Esophagus muscularis mucosa (tissue), 3 donors: ENCODE measurements around the gene LRRC56.

Source experiments
- CTCF ChIP-seq, 3 experiments: fragments of 200-600 bp in 2 of 3; fragments of 450-650 bp in 1 of 3; sonication (generic) in 2 of 3; IDR thresholded peaks; one replicate each; pipeline ENCODE4 v1.5.1; 2017 to 2019; ENCODE audit warnings: antibody characterized with exemption in 3 of 3, mild to moderate bottlenecking in 2 of 3, moderate library complexity in 1 of 3
- EP300 ChIP-seq: sonication (generic); formaldehyde crosslinking; IDR thresholded peaks from one replicate; pipeline ENCODE4 v1.6.1; 2017; ENCODE audit warnings: antibody characterized with exemption

- no peak for TF ChIP-seq CTCF (IDR thresholded peaks at IDR 0.05)
- TF ChIP-seq EP300, result no peak
These were observed 31.2 kb downstream of the LRRC56 start for GRCh38 chr11:568306-569157.
